ENCODE measurements around the gene KCNIP3. TPM values are rescaled to one million over a fixed set of nuclear protein-coding genes. Genes with fewer than 3 reads are reported as not detected.

The KCNIP3 gene
- total RNA-seq, 1 experiment from 2014 or later: 19.1 TPM

DNA sequence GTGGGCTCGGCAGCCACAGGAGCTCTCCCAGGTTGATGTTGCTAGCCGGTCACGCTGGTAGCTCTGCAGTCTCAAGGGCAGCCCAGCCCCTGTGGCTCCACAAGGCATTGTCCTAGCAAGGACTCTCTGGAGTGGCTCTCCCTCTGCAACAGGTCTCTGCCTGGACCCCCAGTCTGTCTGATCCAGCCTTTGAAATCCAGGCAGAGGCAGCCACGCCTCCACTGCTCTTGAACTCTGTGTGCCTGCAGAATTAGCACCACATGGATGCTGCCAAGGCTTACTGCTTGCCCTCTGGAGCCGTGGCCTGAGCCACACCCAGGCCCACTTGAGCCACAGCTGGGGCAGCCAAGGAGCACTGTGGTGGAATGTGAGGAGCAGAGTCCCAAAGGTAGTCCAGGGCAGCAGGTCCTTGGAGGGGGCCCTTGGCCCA, 62.4 kb downstream of the KCNIP3 start:
- Histone ChIP-seq H3K9me3 (ENCODE audit: low read length) (no peaks in the 10 kb centered on the region), H3K36me3 (ENCODE audit: low read depth, low read length) (no peaks in the 10 kb centered on the region), H3K4me1 (ENCODE audit: insufficient read depth, low read length) (no peaks in the 10 kb centered on the region), H2AFZ (ENCODE audit: low read length) (no peak overlapping the region), H3K9me2 (replicated peaks; ENCODE audit: low read length) (no peaks in the 10 kb centered on the region), H3K27me3 (ENCODE audit: low read length) (no peaks in the 10 kb centered on the region), H3K4me3 (ENCODE audit: low read length) (no peak overlapping the region), H3K9ac (ENCODE audit: low read length) (no peak overlapping the region), H3K4me2 (ENCODE audit: low read length) (no peak overlapping the region), H3K79me2 (ENCODE audit: low read length) (no peaks in the 10 kb centered on the region), H3K27ac (ENCODE audit: low read length) (no peak overlapping the region), H3F3A (ENCODE audit: low read length, unreplicated experiment) (no peaks in the 10 kb centered on the region), H4K20me1 (ENCODE audit: low read length) (no peaks in the 10 kb centered on the region)
- ChIA-PET CTCF (no interaction called here), POLR2A (ENCODE audit: unreplicated experiment) (no interaction called here)
- BruUV-seq (replicated peaks): no TSS peak
- DNase-seq: no peak
- TF ChIP-seq, protein P1, sequence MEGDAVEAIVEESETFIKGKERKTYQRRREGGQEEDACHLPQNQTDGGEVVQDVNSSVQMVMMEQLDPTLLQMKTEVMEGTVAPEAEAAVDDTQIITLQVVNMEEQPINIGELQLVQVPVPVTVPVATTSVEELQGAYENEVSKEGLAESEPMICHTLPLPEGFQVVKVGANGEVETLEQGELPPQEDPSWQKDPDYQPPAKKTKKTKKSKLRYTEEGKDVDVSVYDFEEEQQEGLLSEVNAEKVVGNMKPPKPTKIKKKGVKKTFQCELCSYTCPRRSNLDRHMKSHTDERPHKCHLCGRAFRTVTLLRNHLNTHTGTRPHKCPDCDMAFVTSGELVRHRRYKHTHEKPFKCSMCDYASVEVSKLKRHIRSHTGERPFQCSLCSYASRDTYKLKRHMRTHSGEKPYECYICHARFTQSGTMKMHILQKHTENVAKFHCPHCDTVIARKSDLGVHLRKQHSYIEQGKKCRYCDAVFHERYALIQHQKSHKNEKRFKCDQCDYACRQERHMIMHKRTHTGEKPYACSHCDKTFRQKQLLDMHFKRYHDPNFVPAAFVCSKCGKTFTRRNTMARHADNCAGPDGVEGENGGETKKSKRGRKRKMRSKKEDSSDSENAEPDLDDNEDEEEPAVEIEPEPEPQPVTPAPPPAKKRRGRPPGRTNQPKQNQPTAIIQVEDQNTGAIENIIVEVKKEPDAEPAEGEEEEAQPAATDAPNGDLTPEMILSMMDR (conservative IDR thresholded peaks at IDR 0.05; ENCODE audit: low read depth, low read length): no peak
- TF ChIP-seq EZH2 (IDR thresholded peaks at IDR 0.05; ENCODE audit: low read length, unreplicated experiment) (no peak), EZH2phosphoT487 (IDR thresholded peaks at IDR 0.05; ENCODE audit: borderline replicate concordance, low read length) (no peak)
- ATAC-seq: no peak
- intact Hi-C loops (cut with micrococcal nuclease): no loop called here

DNA sequence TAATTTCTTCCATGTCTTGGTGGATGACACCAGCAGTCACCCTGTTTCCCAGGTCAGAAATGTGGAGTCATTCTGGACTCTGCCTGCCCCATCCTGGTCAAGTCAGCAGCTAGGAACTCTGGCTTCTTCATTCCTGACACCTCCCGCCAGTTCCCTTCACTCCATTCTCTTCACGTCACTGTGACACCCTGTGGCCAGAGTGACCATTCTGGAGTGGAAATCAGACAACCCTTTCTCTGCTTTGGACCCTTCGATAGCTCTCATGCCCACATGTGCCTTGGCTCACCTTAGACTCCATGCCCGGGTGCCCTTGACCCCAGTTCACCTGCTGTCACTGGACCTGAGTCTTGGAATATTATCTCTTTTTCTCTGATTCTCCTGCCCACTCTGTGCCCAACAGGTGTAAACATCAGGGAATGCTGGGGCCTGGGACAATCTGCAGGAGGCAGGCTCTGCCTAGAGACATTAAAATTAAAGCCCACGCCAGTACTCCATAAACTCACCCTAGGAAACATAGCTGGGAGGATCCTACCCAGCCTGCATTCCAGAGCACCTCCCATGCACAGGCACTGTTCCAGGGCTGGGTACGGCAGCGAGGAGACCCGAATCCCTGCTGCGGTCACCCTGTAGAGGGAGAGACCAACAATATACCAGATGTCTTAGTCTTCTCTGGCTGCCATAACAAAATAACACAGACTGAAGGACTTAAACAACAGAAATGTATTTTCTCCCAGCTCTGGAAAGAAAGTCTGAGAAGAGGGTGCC, 64.3 kb downstream of the KCNIP3 start:
- H2AFZ ChIP-seq (ENCODE audit: low read length): no peak overlapping the region
- no peak overlapping the region for H3K4me3 ChIP-seq (ENCODE audit: low read length)
- no peaks in the 10 kb centered on the region for H3K9me2 ChIP-seq (replicated peaks; ENCODE audit: low read length)
- H3K4me1 ChIP-seq (ENCODE audit: insufficient read depth, low read length): no peaks in the 10 kb centered on the region
- no peak overlapping the region for H3K27ac ChIP-seq (ENCODE audit: low read length)
- ATAC-seq: no peak
- POLR2A ChIA-PET (ENCODE audit: unreplicated experiment): no interaction called here
- no peaks in the 10 kb centered on the region for H4K20me1 ChIP-seq (ENCODE audit: low read length)
- H3K9me3 ChIP-seq (ENCODE audit: low read length): no peaks in the 10 kb centered on the region
- intact Hi-C loops (cut with micrococcal nuclease): no loop called here
- H3K27me3 ChIP-seq (ENCODE audit: low read length): no peaks in the 10 kb centered on the region
- TF ChIP-seq EZH2 (IDR thresholded peaks at IDR 0.05; ENCODE audit: low read length, unreplicated experiment): no peak
- H3K79me2 ChIP-seq (ENCODE audit: low read length): no peaks in the 10 kb centered on the region
- DNase-seq: no peak
- no TSS peak for BruUV-seq (replicated peaks)
- H3K36me3 ChIP-seq (ENCODE audit: low read depth, low read length): no peaks in the 10 kb centered on the region
- no peak overlapping the region for H3K9ac ChIP-seq (ENCODE audit: low read length)
- no peak overlapping the region for H3K4me2 ChIP-seq (ENCODE audit: low read length)
- CTCF ChIA-PET: no interaction called here
- H3F3A ChIP-seq (ENCODE audit: low read length, unreplicated experiment): no peaks in the 10 kb centered on the region

DNA sequence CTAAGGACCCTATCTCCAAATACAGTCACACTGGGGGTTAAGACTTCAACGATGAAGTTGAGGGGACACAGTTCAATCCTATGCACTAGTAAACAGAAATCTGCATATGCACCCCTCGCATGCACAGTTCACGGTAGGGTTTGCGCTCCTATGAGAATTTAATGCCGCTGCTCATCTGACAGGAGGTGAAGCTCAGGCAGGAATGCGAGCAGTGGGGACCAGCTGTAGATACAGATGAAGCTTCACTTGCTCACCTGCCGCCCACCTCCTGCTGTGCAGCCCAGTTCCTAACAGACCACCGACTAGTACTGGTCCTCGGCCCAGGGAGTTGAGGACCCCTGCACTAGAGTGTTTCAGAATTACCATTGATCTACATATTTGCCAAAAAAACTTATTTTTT, 65.3 kb downstream of the KCNIP3 start:
- no peaks in the 10 kb centered on the region for H3F3A ChIP-seq (ENCODE audit: low read length, unreplicated experiment)
- no peaks in the 10 kb centered on the region for H3K4me1 ChIP-seq (ENCODE audit: insufficient read depth, low read length)
- H3K36me3 ChIP-seq (ENCODE audit: low read depth, low read length): no peaks in the 10 kb centered on the region
- H3K79me2 ChIP-seq (ENCODE audit: low read length): no peaks in the 10 kb centered on the region
- H3K27ac ChIP-seq (ENCODE audit: low read length): no peak overlapping the region
- no peaks in the 10 kb centered on the region for H3K27me3 ChIP-seq (ENCODE audit: low read length)
- H2AFZ ChIP-seq (ENCODE audit: low read length): no peak overlapping the region
- no peaks in the 10 kb centered on the region for H3K9me3 ChIP-seq (ENCODE audit: low read length)
- CTCF ChIA-PET: interaction anchor here (0.7 kb wide), 1 partner anchor 27 kb away, joined by 3 read pairs; no protein-coding TSS in a partner anchor
- DNase-seq (no peak), ATAC-seq (no peak)
- H3K4me2 ChIP-seq (ENCODE audit: low read length): no peak overlapping the region
- no peak overlapping the region for H3K9ac ChIP-seq (ENCODE audit: low read length)
- H4K20me1 ChIP-seq (ENCODE audit: low read length): no peaks in the 10 kb centered on the region
- POLR2A ChIA-PET (ENCODE audit: unreplicated experiment): interaction anchor here (0.6 kb wide), 1 partner anchor 24 kb away, joined by 4 read pairs; no protein-coding TSS in a partner anchor
- no peak for TF ChIP-seq EZH2phosphoT487 (IDR thresholded peaks at IDR 0.05; ENCODE audit: borderline replicate concordance, low read length)
- no peak for TF ChIP-seq EZH2 (IDR thresholded peaks at IDR 0.05; ENCODE audit: low read length, unreplicated experiment)
- TF ChIP-seq, protein P1 (conservative IDR thresholded peaks at IDR 0.05; ENCODE audit: low read depth, low read length): no peak
- intact Hi-C loops (cut with micrococcal nuclease): no loop called here
- no TSS peak for BruUV-seq (replicated peaks)
- no peak overlapping the region for H3K4me3 ChIP-seq (ENCODE audit: low read length)
- H3K9me2 ChIP-seq (replicated peaks; ENCODE audit: low read length): no peaks in the 10 kb centered on the region
